NCI-H345 treated with DMSO at 0.1 percent for 48 hours (cell line): Measurements from ENCODE around the gene ABTB1.
"Not testable (repeated sequence)": the region's sequence is repeated elsewhere in the genome, so short reads cannot be mapped to it uniquely, and the experiment has no call there.

Experiments used
- DNase-seq: peaks from one replicate; lab custom pipeline; 2025; ENCODE audit not compliant: unreplicated experiment; lab: John Stamatoyannopoulos, UW

ABTB1 gene

GRCh38 chr3:127671523-127672428, 976 bp upstream of the ABTB1 start:
- DNase-seq, result no peak

GRCh38 chr3:127673191-127674100, 694 bp downstream of the ABTB1 start:
- no peak for DNase-seq

- no peak for DNase-seq
Observed at GRCh38 chr3:127674101-127674721, 1.5 kb downstream of the ABTB1 start.

- no peak for DNase-seq
Observed at GRCh38 chr3:127674790-127675189, 2.0 kb downstream of the ABTB1 start.

GRCh38 chr3:127675651-127676391, 3.1 kb downstream of the ABTB1 start:
- no peak for DNase-seq

GRCh38 chr3:127676456-127676855, 3.7 kb downstream of the ABTB1 start:
- DNase-seq, result no peak

- DNase-seq, result no peak
Observed at GRCh38 chr3:127676921-127677351, 4.2 kb downstream of the ABTB1 start.

- no peak for DNase-seq
Observed at GRCh38 chr3:127677541-127678314, 5.0 kb downstream of the ABTB1 start.

GRCh38 chr3:127678315-127678599, 5.5 kb downstream of the ABTB1 start:
- no peak for DNase-seq

GRCh38 chr3:127678611-127679533, 6.1 kb downstream of the ABTB1 start:
- DNase-seq, result no peak

- no peak for DNase-seq
Observed at GRCh38 chr3:127679534-127680145, 6.9 kb downstream of the ABTB1 start.

GRCh38 chr3:127680146-127680661, 7.5 kb downstream of the ABTB1 start:
- DNase-seq, result no peak

- DNase-seq, result no peak
Observed at GRCh38 chr3:127680798-127681221, 8.1 kb downstream of the ABTB1 start.

- DNase-seq, result not testable (repeated sequence)
Observed at GRCh38 chr3:127682175-127682554, 9.4 kb downstream of the ABTB1 start.

GRCh38 chr3:127682561-127682960, 9.8 kb downstream of the ABTB1 start:
- DNase-seq, result no peak

- no peak for DNase-seq
Observed at GRCh38 chr3:127684871-127685707, 12.3 kb downstream of the ABTB1 start.

GRCh38 chr3:127685708-127686511, 13.2 kb downstream of the ABTB1 start:
- no peak for DNase-seq
